Endothelial cell of umbilical vein (primary cell): ENCODE results near the gene DDR2.

Source experiments
- CTCF ChIP-seq, 2 donors: IDR thresholded peaks; 1 replicate in 1 of 2; 2 replicates in 1 of 2; pipeline ENCODE4 v1.5.1; 2011; ENCODE audit warnings: low read length in 2 of 2, mild to moderate bottlenecking in 2 of 2, moderate library complexity in 2 of 2, control low read depth in 1 of 2, inconsistent platforms in 1 of 2, low read depth in 1 of 2; ENCODE audit not compliant: insufficient read depth in 1 of 2; ENCODE audit errors: extremely low read depth in 1 of 2
- EZH2 ChIP-seq: IDR thresholded peaks from 2 replicates; pipeline ENCODE4 v1.6.1; 2012; ENCODE audit warnings: borderline replicate concordance, low read depth, mild to moderate bottlenecking, moderate library complexity, low read length, inconsistent platforms; ENCODE audit not compliant: severe bottlenecking
- JUN ChIP-seq: IDR thresholded peaks from 2 replicates; pipeline ENCODE4 v1.6.1; 2011; ENCODE audit warnings: borderline replicate concordance, low read depth; ENCODE audit not compliant: insufficient read length, insufficient read depth
- MYC ChIP-seq: IDR thresholded peaks from one replicate; pipeline ENCODE4 v1.6.1; 2011; ENCODE audit warnings: mild to moderate bottlenecking, low read depth, low read length
- POLR2A ChIP-seq: IDR thresholded peaks from 2 replicates; pipeline ENCODE4 v1.6.1; 2012; ENCODE audit warnings: low read depth, mild to moderate bottlenecking, control low read depth, low read length
- POLR2AphosphoS5 ChIP-seq: IDR thresholded peaks from 2 replicates; pipeline ENCODE4 v1.6.1; 2012; ENCODE audit warnings: low read depth, mild to moderate bottlenecking, control low read depth, low read length, moderate library complexity; ENCODE audit not compliant: insufficient read depth

DNA sequence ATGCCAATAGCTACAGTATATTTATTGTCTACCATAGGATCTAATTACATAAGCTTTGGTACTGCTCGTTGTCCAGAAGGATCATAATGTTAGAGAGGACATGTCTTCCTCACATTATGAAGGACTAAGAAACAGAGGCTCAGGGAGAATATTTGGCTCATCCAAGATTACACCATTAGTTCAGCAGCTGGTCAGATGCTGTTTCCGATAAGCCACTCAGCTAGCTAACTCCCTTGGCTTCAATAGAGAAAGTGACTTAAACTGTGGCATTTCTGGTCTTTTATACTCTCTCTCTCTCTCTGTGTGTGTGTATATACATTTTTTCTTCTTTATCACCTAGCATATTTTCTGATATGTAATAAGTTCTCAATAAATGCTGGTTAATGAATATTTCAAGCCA is 70.4 kb downstream of the DDR2 start:
- TF ChIP-seq CTCF (IDR thresholded peaks at IDR 0.05; ENCODE audit: extremely low read depth in 1 of 2, insufficient read depth in 1 of 2, low read depth in 1 of 2, low read length in 2 of 2) = no peak
- TF ChIP-seq POLR2A = no peak
- TF ChIP-seq MYC = no peak
- TF ChIP-seq JUN = no peak
- TF ChIP-seq EZH2 = no peak
- no peak for TF ChIP-seq POLR2AphosphoS5
